GM13977 (cell line): ENCODE data around the gene OR13C4.

Experiments used
- DNase-seq: peaks from one replicate; pipeline ENCODE4 v3.0.0; 2012; ENCODE audit warnings: low spot score
- in situ Hi-C: fragments of 300-500 bp; cut with MboI; formaldehyde crosslinking; loops from one replicate; pipeline ENCODE4 v1.12.0; 2022; ENCODE audit warnings: low sequenced_read_pairs, low pct_unique_long_range_greater_than_20kb, mixed read lengths, inconsistent platforms; ENCODE audit not compliant: unreplicated experiment
- TF ChIP-seq, protein P1 (sequence below): IDR thresholded peaks from 2 replicates; pipeline ENCODE4 v1.5.1; 2012; ENCODE audit warnings: mild to moderate bottlenecking, control low read depth; ENCODE audit not compliant: insufficient read depth; ENCODE audit errors: extremely low read depth, missing control alignments

The OR13C4 gene

DNA sequence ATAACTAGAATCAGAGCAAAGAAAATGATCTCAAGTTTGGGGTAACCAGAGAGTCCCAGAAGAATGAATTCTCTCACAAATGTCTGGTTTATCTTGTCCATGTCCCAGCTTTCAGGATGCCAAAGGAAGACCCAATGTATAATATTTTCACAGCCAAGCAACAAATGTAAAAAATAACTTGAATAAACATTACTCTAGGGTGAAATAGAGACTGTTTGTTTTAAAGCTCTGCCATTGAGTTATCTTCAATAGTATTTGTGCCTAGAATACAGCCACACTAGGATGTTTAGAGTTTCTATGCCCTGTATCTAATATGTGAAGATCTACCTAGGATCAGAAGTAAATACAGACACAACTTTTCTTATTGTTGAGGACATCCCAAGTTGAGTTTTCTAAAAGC is at the start of gene OR13C4:
Gene OR13C4, minus strand, starts transcription at position 101 of the 400 bp plus-strand sequence. Its CDS starts 0 bp downstream, at position 101.
- DNase-seq = no peak
- in situ Hi-C loops = no loop called here
- TF ChIP-seq, protein P1, sequence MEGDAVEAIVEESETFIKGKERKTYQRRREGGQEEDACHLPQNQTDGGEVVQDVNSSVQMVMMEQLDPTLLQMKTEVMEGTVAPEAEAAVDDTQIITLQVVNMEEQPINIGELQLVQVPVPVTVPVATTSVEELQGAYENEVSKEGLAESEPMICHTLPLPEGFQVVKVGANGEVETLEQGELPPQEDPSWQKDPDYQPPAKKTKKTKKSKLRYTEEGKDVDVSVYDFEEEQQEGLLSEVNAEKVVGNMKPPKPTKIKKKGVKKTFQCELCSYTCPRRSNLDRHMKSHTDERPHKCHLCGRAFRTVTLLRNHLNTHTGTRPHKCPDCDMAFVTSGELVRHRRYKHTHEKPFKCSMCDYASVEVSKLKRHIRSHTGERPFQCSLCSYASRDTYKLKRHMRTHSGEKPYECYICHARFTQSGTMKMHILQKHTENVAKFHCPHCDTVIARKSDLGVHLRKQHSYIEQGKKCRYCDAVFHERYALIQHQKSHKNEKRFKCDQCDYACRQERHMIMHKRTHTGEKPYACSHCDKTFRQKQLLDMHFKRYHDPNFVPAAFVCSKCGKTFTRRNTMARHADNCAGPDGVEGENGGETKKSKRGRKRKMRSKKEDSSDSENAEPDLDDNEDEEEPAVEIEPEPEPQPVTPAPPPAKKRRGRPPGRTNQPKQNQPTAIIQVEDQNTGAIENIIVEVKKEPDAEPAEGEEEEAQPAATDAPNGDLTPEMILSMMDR = no peak

DNA sequence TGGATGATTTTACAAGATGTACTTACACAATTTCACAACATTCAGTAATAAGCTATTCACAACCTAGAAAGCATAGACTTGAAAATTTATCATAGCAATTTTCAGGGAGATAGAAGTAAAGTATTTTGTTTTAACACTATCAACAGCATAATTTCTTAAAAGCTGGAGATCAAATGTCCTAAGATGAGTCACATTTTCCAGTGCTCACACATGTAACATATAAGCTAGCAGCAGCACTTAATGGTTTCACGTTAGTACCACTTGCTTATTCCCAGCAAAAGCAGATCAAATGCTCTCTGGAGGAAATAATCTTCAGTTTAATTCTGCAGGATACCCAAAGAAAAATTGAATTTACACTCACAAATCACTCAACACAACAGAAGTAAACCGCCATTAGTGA is 48.4 kb upstream of the OR13C4 start:
- TF ChIP-seq, protein P1 = no peak
- DNase-seq = no peak
- in situ Hi-C loops = no loop called here

DNA sequence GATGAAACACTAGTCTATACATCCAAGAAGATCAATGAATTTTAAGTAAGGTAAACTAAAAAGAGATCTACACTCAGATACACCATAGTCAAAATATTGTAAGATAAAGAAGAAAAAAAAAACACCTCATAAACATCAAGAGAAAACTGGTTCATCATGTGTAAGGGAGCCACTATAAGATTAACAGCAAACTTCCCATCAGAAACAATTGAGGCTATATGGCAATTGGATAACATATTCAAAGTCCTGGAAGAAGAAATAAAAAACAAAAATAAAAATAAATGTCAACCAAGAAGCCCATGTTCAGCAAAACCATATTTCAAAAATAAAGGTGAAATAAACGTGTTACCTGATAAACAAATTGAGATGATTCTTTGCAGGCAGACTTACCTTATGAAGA is 45.6 kb upstream of the OR13C4 start:
- TF ChIP-seq, protein P1 = no peak
- in situ Hi-C loops = no loop called here
- no peak for DNase-seq

DNA sequence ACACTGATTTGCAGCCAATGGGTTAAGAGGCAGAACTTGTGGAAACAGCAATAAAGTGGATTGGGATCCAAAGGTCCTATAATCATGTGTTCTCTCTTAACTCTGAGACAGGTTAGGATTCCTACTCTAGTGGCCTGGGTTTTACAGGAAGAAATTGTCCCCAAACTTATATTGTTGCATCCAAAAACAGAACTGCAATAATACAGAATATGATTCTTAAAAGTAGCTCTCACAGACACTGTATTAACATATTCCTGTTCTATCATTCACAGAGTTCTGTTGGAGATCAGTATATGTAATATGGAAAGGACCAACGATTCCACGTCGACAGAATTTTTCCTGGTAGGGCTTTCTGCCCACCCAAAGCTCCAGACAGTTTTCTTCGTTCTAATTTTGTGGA is 41.9 kb upstream of the OR13C4 start, which contains the start of gene OR13C8:
Gene OR13C8, plus strand, starts transcription at position 301 of the 400 bp plus-strand sequence. Its CDS starts 0 bp downstream, at position 301.
- in situ Hi-C loops = no loop called here
- DNase-seq = no peak
- TF ChIP-seq, protein P1 = no peak

DNA sequence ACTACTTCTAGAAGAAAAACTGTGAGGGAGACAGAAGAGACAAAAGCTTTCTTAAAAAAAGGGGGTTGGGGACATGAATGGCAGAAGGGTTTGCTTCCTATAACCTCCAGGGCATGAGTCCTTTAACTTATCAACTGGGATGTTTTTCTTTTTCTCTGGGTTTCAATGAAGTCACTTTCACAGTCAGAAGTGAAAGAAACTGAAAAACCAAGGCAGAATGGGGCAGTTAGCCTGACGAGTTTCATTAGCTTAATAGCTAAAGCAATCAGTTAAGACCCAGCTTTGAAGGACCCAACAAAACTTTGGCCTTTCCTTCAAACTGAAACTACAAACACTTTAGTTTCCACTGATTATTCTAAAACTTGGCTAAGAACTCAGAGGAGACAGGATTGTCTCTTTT is 37.3 kb upstream of the OR13C4 start:
- in situ Hi-C loops = no loop called here
- TF ChIP-seq, protein P1 = no peak
- DNase-seq = no peak

DNA sequence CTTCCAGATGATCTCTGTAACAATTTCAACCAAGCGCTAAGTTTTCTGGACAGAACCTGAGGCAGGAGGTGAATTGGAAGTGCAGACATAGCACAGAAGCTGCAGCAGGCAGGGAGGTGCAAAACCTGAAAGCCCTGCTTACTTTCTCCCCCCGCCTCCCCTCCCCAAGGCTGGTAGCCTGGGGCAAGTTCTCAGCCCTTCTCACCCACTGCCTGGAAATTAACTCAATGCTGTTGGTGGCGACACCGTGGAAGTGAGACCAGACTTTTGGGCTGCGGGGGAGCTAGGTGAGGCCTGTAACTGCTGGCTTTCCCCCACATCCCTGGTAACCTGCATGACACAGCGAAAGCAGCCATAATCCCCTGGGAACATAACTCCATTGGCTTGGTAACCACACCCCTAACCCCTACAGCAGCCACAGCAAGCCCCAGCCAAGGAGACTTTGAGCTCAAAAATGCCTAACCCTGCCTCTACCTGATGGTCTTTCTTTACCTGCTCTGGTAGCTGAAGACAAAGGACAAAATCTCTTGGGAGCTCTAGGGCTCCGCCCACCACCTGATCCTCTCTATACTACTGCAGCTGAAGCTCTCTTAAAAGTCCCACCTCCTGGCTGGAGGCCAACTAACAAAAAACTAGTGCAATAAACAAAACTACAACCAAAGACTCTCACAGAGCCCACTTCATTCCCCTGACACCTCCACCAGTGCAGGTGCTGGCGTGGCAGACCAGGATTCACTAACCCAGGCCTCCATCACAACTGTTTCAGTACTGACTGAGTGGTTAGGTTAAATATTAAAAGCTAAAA is 30.0 kb upstream of the OR13C4 start:
- TF ChIP-seq, protein P1 = no peak
- in situ Hi-C loops = no loop called here
- no peak for DNase-seq
